HG03354 (cell line): Measurements from ENCODE around the gene CC2D2A.
"Not testable (repeated sequence)": the region's sequence is repeated elsewhere in the genome, so short reads cannot be mapped to it uniquely, and the experiment has no call there.

Experiments
- ATAC-seq: cut with Tn5 transposase; IDR thresholded peaks from one replicate; pipeline ENCODE4 v1.9.1; 2021; ENCODE audit warnings: mild to moderate bottlenecking; ENCODE audit not compliant: unreplicated experiment, poor library complexity, severe bottlenecking

CC2D2A gene

DNA sequence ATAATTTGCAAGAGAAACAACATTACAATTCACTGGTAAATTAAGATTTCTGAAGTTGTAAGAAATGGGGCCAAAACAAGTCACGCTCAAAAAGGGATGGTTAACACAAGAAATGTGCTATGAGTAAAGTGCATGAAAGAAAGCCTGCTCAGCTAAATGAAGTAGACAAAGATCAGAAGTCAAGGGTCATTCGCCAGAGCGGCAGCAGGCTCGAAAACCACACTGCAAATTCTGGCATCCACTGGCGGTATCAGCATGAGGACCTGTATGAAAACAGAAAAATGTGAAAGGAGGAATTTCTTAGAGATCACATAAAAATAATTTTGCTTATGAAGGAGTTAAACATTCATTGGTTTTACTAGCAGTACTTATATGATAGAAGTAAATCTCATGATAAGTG lies 135.9 kb downstream of the CC2D2A start:
- ATAC-seq: no peak

DNA sequence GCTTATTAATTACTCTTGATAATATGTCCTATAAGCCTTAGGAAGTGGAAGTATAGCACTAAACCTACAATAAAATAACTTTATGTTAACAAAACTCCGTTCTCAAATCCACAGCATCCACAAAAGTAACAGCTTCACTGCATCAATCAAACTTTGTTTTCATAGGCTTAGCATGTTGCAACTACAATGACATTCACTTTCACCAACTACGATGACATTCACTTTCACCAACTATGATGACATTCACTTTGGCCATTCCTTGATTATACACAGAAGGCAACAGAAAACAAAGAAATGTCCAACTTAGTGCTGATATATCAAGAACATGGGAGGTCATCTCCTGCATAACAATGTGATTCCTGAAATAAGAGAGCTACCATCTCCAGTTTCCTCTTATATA lies 141.2 kb downstream of the CC2D2A start:
- no peak for ATAC-seq

DNA sequence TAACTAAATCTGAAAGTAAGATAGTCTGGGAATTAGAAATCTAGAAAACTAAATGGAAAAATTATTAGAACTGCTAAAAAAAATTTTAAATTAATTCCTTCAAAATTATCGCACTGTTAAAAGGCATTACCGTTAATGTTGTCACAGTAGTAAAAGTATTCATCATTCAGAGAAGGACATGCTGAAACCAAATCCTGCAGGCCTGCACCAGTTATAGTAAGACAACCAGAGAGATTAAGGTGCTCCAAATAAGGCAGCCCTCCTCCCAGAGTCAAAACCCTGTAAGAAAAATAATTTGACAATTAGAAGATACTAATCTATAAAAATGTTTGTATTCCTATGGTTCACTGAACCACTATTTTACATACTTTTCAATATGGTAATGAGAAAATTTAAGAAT lies 142.5 kb downstream of the CC2D2A start:
- ATAC-seq: no peak

DNA sequence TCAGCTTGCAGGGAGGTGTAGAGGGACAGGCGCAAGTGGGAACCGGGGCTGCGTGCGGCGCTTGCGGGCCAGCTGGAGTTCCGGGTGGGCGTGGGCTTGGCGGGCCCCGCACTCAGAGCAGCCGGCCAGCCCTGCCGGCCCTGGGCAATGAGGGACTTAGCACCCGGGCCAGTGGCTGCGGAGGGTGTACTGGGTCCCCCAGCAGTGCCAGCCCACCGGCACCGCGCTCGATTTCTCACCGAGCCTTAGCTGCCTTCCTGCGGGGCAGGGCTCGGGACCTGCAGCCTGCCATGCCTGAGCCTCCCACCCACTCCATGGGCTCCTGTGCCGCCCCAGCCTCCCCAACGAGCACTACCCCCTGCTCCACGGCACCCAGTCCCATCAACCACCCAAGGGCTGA lies 145.2 kb downstream of the CC2D2A start:
- ATAC-seq: not testable (repeated sequence)

DNA sequence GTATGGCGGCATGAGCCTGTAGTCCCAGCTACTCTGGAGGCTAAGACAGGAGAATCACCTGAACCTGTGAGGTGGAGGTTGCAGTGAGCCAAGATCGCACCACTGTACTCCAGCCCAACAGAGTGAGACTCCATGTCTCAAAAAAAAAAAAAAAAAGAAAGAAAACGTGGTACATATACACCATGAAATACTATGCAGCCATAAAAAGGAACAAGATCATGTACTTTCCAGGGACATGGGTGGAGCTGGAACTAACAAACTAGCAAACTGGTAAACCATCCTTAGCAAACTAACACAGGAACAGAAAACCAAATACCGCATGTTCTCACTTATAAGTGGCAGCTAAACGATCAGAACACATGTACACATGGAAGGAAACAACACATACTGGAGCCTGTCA lies 147.7 kb downstream of the CC2D2A start:
- ATAC-seq: not testable (repeated sequence)

DNA sequence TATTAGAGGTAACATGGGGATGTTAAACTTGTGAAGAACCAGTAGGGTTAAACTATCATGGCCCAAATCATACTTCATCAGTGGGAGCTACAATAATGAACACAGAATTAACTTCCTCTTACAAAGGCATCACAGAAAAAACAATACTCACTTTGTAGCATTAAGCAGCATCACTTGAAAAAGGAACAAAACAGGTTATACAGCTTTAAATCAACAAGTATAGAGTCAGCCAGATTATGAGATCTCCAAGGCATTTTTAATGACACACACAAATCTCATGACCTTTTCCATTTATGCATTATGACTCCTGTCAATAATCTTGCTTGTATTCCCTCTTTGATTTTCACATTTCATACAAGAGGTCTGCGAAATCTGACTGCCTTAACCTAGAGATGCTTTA lies 167.1 kb downstream of the CC2D2A start:
- ATAC-seq: no peak

DNA sequence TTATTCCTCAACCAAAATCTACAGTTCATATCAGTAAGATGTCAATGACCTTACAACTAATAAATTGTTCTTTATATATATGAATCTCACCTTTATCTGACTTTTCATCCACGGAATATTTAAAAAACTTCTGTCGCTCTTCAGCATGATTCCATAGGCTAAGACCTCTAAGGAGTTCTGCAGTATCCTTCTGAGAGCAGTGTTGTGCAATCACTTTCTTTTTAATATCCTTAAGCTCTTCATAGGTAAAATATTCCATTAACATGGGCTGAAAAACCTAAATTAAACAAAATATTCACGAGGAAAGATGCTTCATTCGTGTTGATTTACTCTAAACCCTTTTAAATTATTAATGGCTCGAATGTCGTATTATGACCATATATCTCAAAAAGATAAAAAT lies 168.7 kb downstream of the CC2D2A start:
- no peak for ATAC-seq

DNA sequence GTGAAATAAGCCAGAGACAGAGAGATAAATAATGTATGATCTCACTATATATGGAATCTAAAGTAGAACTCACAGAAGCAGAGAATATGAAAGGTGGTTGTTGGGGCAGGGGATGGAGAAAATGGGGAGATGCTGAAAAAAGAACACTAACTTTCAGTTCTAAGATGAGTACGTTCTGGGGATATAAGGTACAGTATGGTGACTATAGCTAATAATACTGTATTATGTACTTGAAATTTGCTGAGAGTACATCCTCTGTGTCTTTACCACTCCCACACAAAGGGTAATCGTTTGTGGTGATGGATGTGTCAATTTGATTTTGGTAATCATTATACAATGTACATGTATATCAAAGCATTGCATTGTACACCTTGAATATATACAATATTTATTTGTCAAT lies 178.9 kb downstream of the CC2D2A start:
- ATAC-seq: peak; percentile 36

DNA sequence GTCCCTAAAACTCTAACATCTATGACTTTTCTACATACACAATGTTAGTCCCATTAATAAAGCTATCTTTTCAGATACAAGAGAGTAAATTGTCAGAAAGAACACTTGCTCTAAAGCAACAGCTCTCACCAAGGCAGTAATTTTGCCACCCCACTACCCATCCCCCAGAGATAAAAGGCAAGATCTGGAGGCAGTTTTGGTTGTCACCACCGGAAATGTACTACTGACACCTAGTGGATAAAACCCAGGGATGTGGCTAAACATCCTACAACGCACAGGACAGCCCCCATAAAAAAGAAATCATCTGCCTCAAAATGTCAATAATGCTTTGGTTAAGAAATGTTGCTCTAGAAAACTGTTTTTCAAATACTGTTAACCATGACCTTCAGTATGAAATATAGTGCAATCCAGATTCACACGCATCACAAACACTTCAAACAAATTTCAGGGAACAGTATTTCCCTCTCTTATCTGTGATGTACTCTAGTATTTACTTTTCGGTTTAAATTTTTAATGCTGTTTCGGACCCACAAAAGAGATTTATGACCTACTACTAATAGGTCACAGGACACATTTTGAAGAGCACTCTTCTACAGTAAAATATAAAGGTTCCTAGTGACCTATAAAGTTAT lies 180.3 kb downstream of the CC2D2A start:
- ATAC-seq: peak; percentile 57
